K562 (cell line): ENCODE results near the gene MTOR.

Source experiments
- CTCF ChIP-seq, 3 experiments: IDR thresholded peaks in 2 of 3; conservative IDR thresholded peaks in 1 of 3; 2 replicates each; pipeline ENCODE4 v1.5.1; 2011 to 2012; ENCODE audit warnings: low read length in 3 of 3, mild to moderate bottlenecking in 3 of 3, control low read depth in 2 of 3, improper control_type of control experiment in 1 of 3, inconsistent platforms in 1 of 3, low read depth in 1 of 3, mixed read lengths in 1 of 3, moderate library complexity in 1 of 3; ENCODE audit not compliant: insufficient read depth in 2 of 3
- PHF20 ChIP-seq: fragments of 450-650 bp; IDR thresholded peaks from 2 replicates; pipeline ENCODE4 v1.6.1; 2018; ENCODE audit not compliant: partially characterized antibody
- SIN3B ChIP-seq: fragments of 450-650 bp; IDR thresholded peaks from 2 replicates; pipeline ENCODE4 v1.6.1; 2017; ENCODE audit warnings: low read depth, mild to moderate bottlenecking, moderate library complexity
- ZZZ3 ChIP-seq: fragments of 450-650 bp; IDR thresholded peaks from 2 replicates; pipeline ENCODE4 v1.6.1; 2016; ENCODE audit warnings: antibody characterized with exemption, mild to moderate bottlenecking, moderate library complexity
- TF ChIP-seq, protein P1 (sequence below), 2 experiments: fragments of 450-650 bp in 1 of 2; sonication (generic) in 1 of 2; formaldehyde crosslinking; conservative IDR thresholded peaks; 2 replicates each; pipeline versions ENCODE4 v1.4.0 to v1.8.1; 2020 to 2022; ENCODE audit warnings: mild to moderate bottlenecking in 1 of 2, missing genetic modification reagents in 1 of 2

GRCh38 chr1:11067716-11068599 lies 194.4 kb downstream of the MTOR start:
- TF ChIP-seq SIN3B (no peak), PHF20 (no peak), CTCF (IDR thresholded peaks at IDR 0.05 in 2 of 3, conservative IDR thresholded peaks at IDR 0.05 in 1 of 3; ENCODE audit: insufficient read depth in 2 of 3, low read depth in 1 of 3, low read length in 3 of 3) (no peak), ZZZ3 (no peak)
- TF ChIP-seq, protein P1, sequence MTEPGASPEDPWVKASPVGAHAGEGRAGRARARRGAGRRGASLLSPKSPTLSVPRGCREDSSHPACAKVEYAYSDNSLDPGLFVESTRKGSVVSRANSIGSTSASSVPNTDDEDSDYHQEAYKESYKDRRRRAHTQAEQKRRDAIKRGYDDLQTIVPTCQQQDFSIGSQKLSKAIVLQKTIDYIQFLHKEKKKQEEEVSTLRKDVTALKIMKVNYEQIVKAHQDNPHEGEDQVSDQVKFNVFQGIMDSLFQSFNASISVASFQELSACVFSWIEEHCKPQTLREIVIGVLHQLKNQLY (CRISPR knock-in tag; conservative IDR thresholded peaks at IDR 0.05): no peak
